GM12874 (cell line): ENCODE measurements around the gene UBQLN4.

Experiments
- TF ChIP-seq, protein P1 (sequence below): IDR thresholded peaks from 2 replicates; pipeline ENCODE4 v1.5.1; 2011; ENCODE audit warnings: low read depth, mild to moderate bottlenecking, control low read depth, low read length, moderate library complexity; ENCODE audit not compliant: insufficient read depth

Gene UBQLN4

GRCh38 chr1:156065871-156066270, 12.3 kb upstream of the UBQLN4 start:
- TF ChIP-seq, protein P1, sequence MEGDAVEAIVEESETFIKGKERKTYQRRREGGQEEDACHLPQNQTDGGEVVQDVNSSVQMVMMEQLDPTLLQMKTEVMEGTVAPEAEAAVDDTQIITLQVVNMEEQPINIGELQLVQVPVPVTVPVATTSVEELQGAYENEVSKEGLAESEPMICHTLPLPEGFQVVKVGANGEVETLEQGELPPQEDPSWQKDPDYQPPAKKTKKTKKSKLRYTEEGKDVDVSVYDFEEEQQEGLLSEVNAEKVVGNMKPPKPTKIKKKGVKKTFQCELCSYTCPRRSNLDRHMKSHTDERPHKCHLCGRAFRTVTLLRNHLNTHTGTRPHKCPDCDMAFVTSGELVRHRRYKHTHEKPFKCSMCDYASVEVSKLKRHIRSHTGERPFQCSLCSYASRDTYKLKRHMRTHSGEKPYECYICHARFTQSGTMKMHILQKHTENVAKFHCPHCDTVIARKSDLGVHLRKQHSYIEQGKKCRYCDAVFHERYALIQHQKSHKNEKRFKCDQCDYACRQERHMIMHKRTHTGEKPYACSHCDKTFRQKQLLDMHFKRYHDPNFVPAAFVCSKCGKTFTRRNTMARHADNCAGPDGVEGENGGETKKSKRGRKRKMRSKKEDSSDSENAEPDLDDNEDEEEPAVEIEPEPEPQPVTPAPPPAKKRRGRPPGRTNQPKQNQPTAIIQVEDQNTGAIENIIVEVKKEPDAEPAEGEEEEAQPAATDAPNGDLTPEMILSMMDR = no peak

- TF ChIP-seq, protein P1 = no peak
These were observed 11.6 kb upstream of the UBQLN4 start for GRCh38 chr1:156065212-156065611.

GRCh38 chr1:156064615-156065014, 11.0 kb upstream of the UBQLN4 start:
- TF ChIP-seq, protein P1 = no peak

DNA sequence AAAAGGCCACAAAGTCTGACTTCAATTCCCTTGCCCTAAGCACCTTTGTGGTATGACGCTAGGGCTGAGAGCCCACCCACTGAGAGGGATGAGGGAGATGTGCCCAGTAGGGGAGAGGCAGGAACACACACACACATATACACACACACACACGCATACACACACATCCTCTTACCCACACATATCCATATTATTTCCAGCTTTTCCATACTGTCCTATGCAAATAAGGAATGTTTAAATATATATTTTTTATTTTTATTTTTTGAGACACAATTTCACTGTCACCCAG, 10.3 kb upstream of the UBQLN4 start:
- TF ChIP-seq, protein P1 = no peak

GRCh38 chr1:156062189-156062588, 8.6 kb upstream of the UBQLN4 start:
- TF ChIP-seq, protein P1 = no peak

GRCh38 chr1:156060937-156061636, 7.5 kb upstream of the UBQLN4 start, which contains the start of gene RAB25:
RAB25 (plus strand) TSS chr1:156061160; CDS start chr1:156061401, 241 bp downstream.
- TF ChIP-seq, protein P1 = no peak

DNA sequence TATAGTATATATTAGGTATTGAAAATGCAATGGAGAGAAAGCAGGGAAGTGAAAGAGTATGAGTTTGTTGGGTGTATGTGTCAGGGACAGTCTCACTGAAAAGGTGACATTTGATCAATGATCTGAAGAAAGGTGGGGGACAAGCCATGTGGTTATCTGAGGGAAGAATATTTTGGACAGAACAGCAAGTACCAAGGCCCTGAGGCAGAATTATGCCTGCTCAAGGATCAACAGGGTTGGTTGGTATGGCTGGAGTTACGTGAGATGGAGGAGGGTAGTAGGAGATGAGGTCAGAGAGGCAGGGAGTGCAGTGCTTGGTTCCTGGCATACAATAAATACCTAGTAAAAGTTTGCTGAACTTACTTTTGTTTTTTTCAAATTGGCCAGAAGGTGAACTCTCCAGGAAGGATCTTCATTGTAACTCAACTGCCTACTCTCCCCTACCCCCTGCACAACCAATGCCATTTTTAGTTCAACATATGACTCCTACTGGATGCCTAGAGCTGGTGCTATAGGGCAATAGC, 2.8 kb upstream of the UBQLN4 start:
- TF ChIP-seq, protein P1 = no peak
